ENCODE data around the gene STH.
"Not testable (repeated sequence)": the region's sequence is repeated elsewhere in the genome, so short reads cannot be mapped to it uniquely, and the experiment has no call there.

The STH gene

GRCh38 chr17:45997166-45997565 is 1.9 kb upstream of the STH start:
- H3K4me1 ChIP-seq (ENCODE audit: control insufficient read depth, insufficient read depth, low read length), result peaks cover 8% of the 10 kb centered on the region; the same call in 1 of the 2 replicates
- H3K27me3 ChIP-seq (ENCODE audit: control insufficient read depth, insufficient read depth, low read length), result no peaks in the 10 kb centered on the region
- H3K4me3 ChIP-seq (ENCODE audit: low read depth, low read length), result no peak overlapping the region
- H3K27ac ChIP-seq (ENCODE audit: low read depth, low read length), result no peak overlapping the region
- no peaks in the 10 kb centered on the region for H3K36me3 ChIP-seq (ENCODE audit: control insufficient read depth, insufficient read depth, low read length)
- no peaks in the 10 kb centered on the region for H3K9me3 ChIP-seq (ENCODE audit: control insufficient read depth, insufficient read depth, low read depth, low read length)
- no peak overlapping the region for H3K9ac ChIP-seq (ENCODE audit: low read length)

GRCh38 chr17:45997624-45998023 is 1.4 kb upstream of the STH start:
- Histone ChIP-seq H3K36me3 (ENCODE audit: control insufficient read depth, insufficient read depth, low read length) (no peaks in the 10 kb centered on the region), H3K4me3 (ENCODE audit: low read depth, low read length) (no peak overlapping the region), H3K4me1 (ENCODE audit: control insufficient read depth, insufficient read depth, low read length) (peaks cover 8% of the 10 kb centered on the region; the same call in 1 of the 2 replicates), H3K9ac (ENCODE audit: low read length) (no peak overlapping the region), H3K27ac (ENCODE audit: low read depth, low read length) (no peak overlapping the region), H3K9me3 (ENCODE audit: control insufficient read depth, insufficient read depth, low read depth, low read length) (no peaks in the 10 kb centered on the region), H3K27me3 (ENCODE audit: control insufficient read depth, insufficient read depth, low read length) (no peaks in the 10 kb centered on the region)

GRCh38 chr17:45999900-46000290 is 845 bp downstream of the STH start:
- no peak overlapping the region for H3K4me3 ChIP-seq (ENCODE audit: low read depth, low read length)
- no peak overlapping the region for H3K27ac ChIP-seq (ENCODE audit: low read depth, low read length)
- H3K9ac ChIP-seq (ENCODE audit: low read length), result no peak overlapping the region
- no peaks in the 10 kb centered on the region for H3K36me3 ChIP-seq (ENCODE audit: control insufficient read depth, insufficient read depth, low read length)
- H3K9me3 ChIP-seq (ENCODE audit: control insufficient read depth, insufficient read depth, low read depth, low read length), result no peaks in the 10 kb centered on the region
- no peaks in the 10 kb centered on the region for H3K4me1 ChIP-seq (ENCODE audit: control insufficient read depth, insufficient read depth, low read length)
- no peaks in the 10 kb centered on the region for H3K27me3 ChIP-seq (ENCODE audit: control insufficient read depth, insufficient read depth, low read length)

GRCh38 chr17:46000292-46000691 is 1.2 kb downstream of the STH start:
- no peaks in the 10 kb centered on the region for H3K36me3 ChIP-seq (ENCODE audit: control insufficient read depth, insufficient read depth, low read length)
- H3K9ac ChIP-seq (ENCODE audit: low read length), result no peak overlapping the region
- no peaks in the 10 kb centered on the region for H3K9me3 ChIP-seq (ENCODE audit: control insufficient read depth, insufficient read depth, low read depth, low read length)
- H3K27ac ChIP-seq (ENCODE audit: low read depth, low read length), result no peak overlapping the region
- no peak overlapping the region for H3K4me3 ChIP-seq (ENCODE audit: low read depth, low read length)
- H3K27me3 ChIP-seq (ENCODE audit: control insufficient read depth, insufficient read depth, low read length), result no peaks in the 10 kb centered on the region
- H3K4me1 ChIP-seq (ENCODE audit: control insufficient read depth, insufficient read depth, low read length), result no peaks in the 10 kb centered on the region

GRCh38 chr17:46000757-46001156 is 1.7 kb downstream of the STH start:
- Histone ChIP-seq H3K9me3 (ENCODE audit: control insufficient read depth, insufficient read depth, low read depth, low read length) (no peaks in the 10 kb centered on the region), H3K27ac (ENCODE audit: low read depth, low read length) (no peak overlapping the region), H3K4me1 (ENCODE audit: control insufficient read depth, insufficient read depth, low read length) (no peaks in the 10 kb centered on the region), H3K27me3 (ENCODE audit: control insufficient read depth, insufficient read depth, low read length) (no peaks in the 10 kb centered on the region), H3K36me3 (ENCODE audit: control insufficient read depth, insufficient read depth, low read length) (no peaks in the 10 kb centered on the region), H3K4me3 (ENCODE audit: low read depth, low read length) (no peak overlapping the region), H3K9ac (ENCODE audit: low read length) (no peak overlapping the region)

GRCh38 chr17:46001390-46002310 is 2.6 kb downstream of the STH start:
- H3K9me3 ChIP-seq (ENCODE audit: control insufficient read depth, insufficient read depth, low read depth, low read length), result peaks cover 4% of the 10 kb centered on the region; the same call in 1 of the 2 replicates
- no peaks in the 10 kb centered on the region for H3K4me1 ChIP-seq (ENCODE audit: control insufficient read depth, insufficient read depth, low read length)
- no peak overlapping the region for H3K9ac ChIP-seq (ENCODE audit: low read length)

GRCh38 chr17:46002311-46002972 is 3.4 kb downstream of the STH start:
- peaks cover 4% of the 10 kb centered on the region; the same call in 1 of the 2 replicates for H3K9me3 ChIP-seq (ENCODE audit: control insufficient read depth, insufficient read depth, low read depth, low read length)
- H3K9ac ChIP-seq (ENCODE audit: low read length), result no peak overlapping the region
- no peaks in the 10 kb centered on the region for H3K36me3 ChIP-seq (ENCODE audit: control insufficient read depth, insufficient read depth, low read length)
- H3K27me3 ChIP-seq (ENCODE audit: control insufficient read depth, insufficient read depth, low read length), result no peaks in the 10 kb centered on the region
- H3K4me1 ChIP-seq (ENCODE audit: control insufficient read depth, insufficient read depth, low read length), result no peaks in the 10 kb centered on the region
- H3K4me3 ChIP-seq (ENCODE audit: low read depth, low read length), result no peak overlapping the region
- no peak overlapping the region for H3K27ac ChIP-seq (ENCODE audit: low read depth, low read length)

More at GRCh38 chr17:46001390-46002310, 2.6 kb downstream of the STH start:
- no peak overlapping the region for H3K4me3 ChIP-seq (ENCODE audit: low read depth, low read length)
- no peak overlapping the region for H3K27ac ChIP-seq (ENCODE audit: low read depth, low read length)
- no peaks in the 10 kb centered on the region for H3K36me3 ChIP-seq (ENCODE audit: control insufficient read depth, insufficient read depth, low read length)
- H3K27me3 ChIP-seq (ENCODE audit: control insufficient read depth, insufficient read depth, low read length), result no peaks in the 10 kb centered on the region

GRCh38 chr17:46002973-46003316 is 3.9 kb downstream of the STH start:
- H3K4me1 ChIP-seq (ENCODE audit: control insufficient read depth, insufficient read depth, low read length), result no peaks in the 10 kb centered on the region
- no peak overlapping the region for H3K9ac ChIP-seq (ENCODE audit: low read length)
- H3K9me3 ChIP-seq (ENCODE audit: control insufficient read depth, insufficient read depth, low read depth, low read length), result peaks cover 4% of the 10 kb centered on the region; the same call in 1 of the 2 replicates
- no peaks in the 10 kb centered on the region for H3K36me3 ChIP-seq (ENCODE audit: control insufficient read depth, insufficient read depth, low read length)
- no peaks in the 10 kb centered on the region for H3K27me3 ChIP-seq (ENCODE audit: control insufficient read depth, insufficient read depth, low read length)
- H3K27ac ChIP-seq (ENCODE audit: low read depth, low read length), result no peak overlapping the region
- no peak overlapping the region for H3K4me3 ChIP-seq (ENCODE audit: low read depth, low read length)

GRCh38 chr17:46003907-46004748 is 5.1 kb downstream of the STH start:
- no peaks in the 10 kb centered on the region for H3K4me1 ChIP-seq (ENCODE audit: control insufficient read depth, insufficient read depth, low read length)
- H3K4me3 ChIP-seq (ENCODE audit: low read depth, low read length), result no peak overlapping the region
- no peaks in the 10 kb centered on the region for H3K36me3 ChIP-seq (ENCODE audit: control insufficient read depth, insufficient read depth, low read length)
- no peaks in the 10 kb centered on the region for H3K27me3 ChIP-seq (ENCODE audit: control insufficient read depth, insufficient read depth, low read length)
- peaks cover 4% of the 10 kb centered on the region; the same call in 1 of the 2 replicates for H3K9me3 ChIP-seq (ENCODE audit: control insufficient read depth, insufficient read depth, low read depth, low read length)
- H3K9ac ChIP-seq (ENCODE audit: low read length), result no peak overlapping the region
- no peak overlapping the region for H3K27ac ChIP-seq (ENCODE audit: low read depth, low read length)

GRCh38 chr17:46006082-46006481 is 7.0 kb downstream of the STH start:
- not testable (repeated sequence) for H3K27ac ChIP-seq (ENCODE audit: low read depth, low read length); H3K4me3 ChIP-seq (ENCODE audit: low read depth, low read length); H3K4me1 ChIP-seq (ENCODE audit: control insufficient read depth, insufficient read depth, low read length); H3K36me3 ChIP-seq (ENCODE audit: control insufficient read depth, insufficient read depth, low read length); H3K27me3 ChIP-seq (ENCODE audit: control insufficient read depth, insufficient read depth, low read length); H3K9me3 ChIP-seq (ENCODE audit: control insufficient read depth, insufficient read depth, low read depth, low read length); H3K9ac ChIP-seq (ENCODE audit: low read length)
